RCC 7860 (cell line): ENCODE data around the gene GPR156.
"Not testable (repeated sequence)": the region's sequence is repeated elsewhere in the genome, so short reads cannot be mapped to it uniquely, and the experiment has no call there.

Experiments used
- DNase-seq: peaks from one replicate; pipeline ENCODE4 v3.0.0-alpha.2; 2015; ENCODE audit warnings: low spot score
- FAIRE-seq: peaks from 2 replicates; lab custom pipeline; 2012; peaks lifted over from hg19 to GRCh38; lab: Jason Lieb, UNC

Gene GPR156

GRCh38 chr3:120284747-120285507 is at the start of gene GPR156:
TSS of gene GPR156 (minus strand) at chr3:120285222. CDS start at chr3:120244098, 41,124 bp downstream.
- no peak for FAIRE-seq
- DNase-seq: no peak

DNA sequence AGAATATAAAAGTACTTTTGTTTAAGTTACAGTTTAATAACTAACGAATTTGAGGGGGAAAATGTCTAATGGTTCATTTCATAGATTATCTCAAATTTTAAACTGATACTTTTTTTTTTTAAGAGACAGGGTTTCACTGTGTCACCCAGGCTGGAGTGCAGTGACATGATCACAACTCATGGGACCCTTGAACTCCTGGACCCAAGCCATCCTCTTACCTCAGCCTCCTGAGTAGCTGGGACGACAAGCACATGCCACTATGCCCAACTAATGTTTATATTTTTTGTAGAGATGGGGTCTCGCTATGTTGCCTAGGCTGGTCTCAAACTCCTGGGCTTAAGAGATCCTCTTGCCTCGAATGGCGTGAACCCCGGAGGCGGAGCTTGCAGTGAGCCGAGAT is 47.6 kb upstream of the GPR156 start:
- DNase-seq: no peak
- no peak for FAIRE-seq

GRCh38 chr3:120331076-120331475 is 46.1 kb upstream of the GPR156 start:
- DNase-seq (no peak), FAIRE-seq (no peak)

- no peak for FAIRE-seq
- DNase-seq: no peak
These were observed 41.8 kb upstream of the GPR156 start for GRCh38 chr3:120326784-120327183.

GRCh38 chr3:120324190-120324589 is 39.2 kb upstream of the GPR156 start:
- FAIRE-seq (peak; percentile 43), DNase-seq (no peak)

- FAIRE-seq: not testable (repeated sequence)
These were observed 38.7 kb upstream of the GPR156 start for GRCh38 chr3:120323761-120324160.

DNA sequence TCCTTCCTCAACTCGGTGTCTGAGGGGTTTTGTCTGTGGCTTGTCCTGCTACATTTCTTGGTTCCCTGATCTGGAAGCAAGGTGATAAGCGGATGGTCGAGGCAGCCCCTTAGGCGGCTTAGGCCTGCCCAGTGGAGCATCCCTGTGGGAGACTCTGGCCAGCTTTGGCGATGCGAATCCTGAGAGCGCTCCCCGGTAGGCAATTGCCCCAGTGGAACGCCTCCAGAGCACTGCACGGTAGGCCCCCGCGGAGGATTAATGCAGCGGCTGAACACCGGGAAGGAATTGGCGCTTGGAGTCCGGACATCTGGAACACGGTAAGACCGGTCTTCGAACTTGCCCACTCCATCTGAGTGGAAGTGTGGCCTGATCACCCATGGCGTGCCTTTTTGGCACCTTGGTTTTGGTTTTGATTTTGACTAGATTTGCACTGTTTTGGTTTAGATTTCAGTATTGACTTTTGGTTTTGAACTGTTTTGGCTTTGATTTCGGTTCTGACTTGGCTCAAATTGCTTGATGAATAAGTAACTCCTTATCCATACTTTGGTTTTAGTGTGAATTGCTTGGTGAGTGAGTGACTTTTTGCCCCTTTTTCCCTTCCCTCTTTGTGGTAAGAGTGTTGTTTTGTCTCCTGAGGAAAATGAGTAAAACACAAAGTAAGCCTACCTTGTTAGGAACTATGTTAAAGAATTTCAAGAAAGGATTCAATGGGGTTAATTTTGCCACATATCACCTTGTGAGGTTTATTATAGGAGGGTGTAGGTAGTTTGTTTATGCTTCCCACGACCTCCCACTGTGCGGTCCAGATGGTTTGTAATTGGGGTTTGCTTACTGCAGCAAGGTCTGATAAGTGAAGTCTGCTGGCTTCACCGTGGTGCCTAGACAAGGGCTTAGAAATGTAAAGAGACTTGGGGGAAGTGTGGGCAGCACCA is 27.1 kb upstream of the GPR156 start:
- FAIRE-seq (no peak), DNase-seq (no peak)

More at GRCh38 chr3:120323761-120324160, 38.7 kb upstream of the GPR156 start:
- not testable (repeated sequence) for DNase-seq

DNA sequence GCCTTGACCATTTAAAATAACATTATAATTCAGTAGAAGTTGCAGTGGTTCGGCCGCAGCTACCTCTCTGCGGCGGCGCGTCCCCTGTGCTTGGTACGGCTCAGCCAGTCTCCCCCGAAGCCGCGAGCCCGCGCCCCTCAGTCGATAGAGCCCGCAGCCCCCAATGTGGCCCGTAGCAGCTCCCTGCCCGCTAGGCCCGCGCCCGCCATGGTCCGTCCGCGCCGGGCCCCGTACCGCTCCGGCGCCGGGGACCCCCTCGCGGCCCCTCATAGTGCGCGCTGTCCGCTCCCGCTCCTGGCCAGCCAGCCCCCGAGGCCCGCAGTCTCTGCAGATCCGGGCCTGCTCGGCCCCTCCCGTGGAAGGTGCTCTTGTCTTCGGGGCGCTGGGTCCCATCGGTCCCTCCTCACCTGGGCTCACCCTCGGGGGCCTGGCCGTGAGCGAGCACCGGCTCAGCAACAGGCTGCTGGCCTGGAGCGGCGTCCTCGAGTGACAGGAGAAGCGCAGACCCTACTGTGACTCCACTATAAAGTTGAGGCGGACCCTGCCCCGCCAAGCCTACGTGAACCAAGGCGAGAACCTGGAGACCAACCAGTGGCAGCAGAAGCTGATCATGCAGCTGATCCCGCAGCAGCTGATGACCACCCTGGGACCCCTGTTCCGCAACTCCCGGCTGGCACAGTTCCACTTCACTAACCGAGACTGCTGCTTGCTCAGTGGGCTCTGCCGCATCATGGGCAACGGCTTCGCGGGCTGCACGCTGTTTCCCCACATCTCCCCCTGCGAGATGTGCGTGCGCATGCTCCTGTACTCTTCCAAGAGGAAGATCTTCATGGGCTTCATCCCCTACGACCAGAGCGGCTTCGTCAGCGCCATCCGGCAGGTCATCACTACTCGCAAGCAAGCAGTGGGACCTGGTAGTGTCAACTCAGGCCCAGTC is 21.8 kb upstream of the GPR156 start:
- FAIRE-seq: no peak

GRCh38 chr3:120304616-120305015 is 19.6 kb upstream of the GPR156 start:
- FAIRE-seq: no peak
- no peak for DNase-seq

More for the DNA sequence above, 21.8 kb upstream of the GPR156 start:
- no peak for DNase-seq

DNA sequence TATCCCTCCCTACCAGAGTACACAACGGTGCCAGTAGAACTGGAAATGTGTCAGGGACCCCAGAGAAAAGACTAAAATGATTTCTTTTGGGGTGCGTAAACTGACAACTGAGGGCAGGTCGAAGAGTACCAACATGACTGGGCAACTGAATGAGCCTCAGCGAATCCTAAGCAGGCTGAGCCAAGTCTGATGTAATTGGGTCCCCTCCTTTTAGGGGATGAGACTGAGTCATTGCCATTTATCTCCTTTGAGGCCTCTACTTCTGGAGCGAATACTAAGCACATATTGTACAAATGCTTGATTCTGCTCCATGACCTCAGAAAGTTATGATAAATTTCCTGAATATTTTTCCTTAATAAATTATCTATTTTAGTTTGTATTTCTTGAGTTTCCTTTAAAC is 17.3 kb upstream of the GPR156 start:
- no peak for FAIRE-seq

GRCh38 chr3:120300971-120301370 is 15.9 kb upstream of the GPR156 start:
- no peak for FAIRE-seq
- no peak for DNase-seq

More for the DNA sequence above, 17.3 kb upstream of the GPR156 start:
- no peak for DNase-seq

- DNase-seq: no peak
- FAIRE-seq: no peak
These were observed 14.4 kb upstream of the GPR156 start for GRCh38 chr3:120299403-120299802.

DNA sequence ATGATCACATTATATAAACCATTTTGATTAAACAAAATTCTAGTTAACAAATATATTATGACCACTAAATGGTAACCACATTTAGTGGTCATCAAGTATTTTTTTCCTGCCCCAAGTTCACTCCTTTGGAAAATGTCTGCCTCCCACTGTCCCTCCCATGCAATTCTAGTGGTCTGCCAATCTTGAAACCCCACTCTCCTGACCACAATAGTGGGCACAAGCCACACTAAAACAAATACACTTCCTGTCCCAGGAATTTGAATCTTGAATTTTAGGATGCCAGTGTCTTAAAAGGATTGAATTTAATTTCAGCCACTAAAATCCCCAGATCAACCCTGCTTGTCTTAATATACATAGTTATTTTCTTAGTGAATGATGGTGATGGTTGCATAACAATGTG is 14.0 kb upstream of the GPR156 start:
- FAIRE-seq (no peak), DNase-seq (no peak)

DNA sequence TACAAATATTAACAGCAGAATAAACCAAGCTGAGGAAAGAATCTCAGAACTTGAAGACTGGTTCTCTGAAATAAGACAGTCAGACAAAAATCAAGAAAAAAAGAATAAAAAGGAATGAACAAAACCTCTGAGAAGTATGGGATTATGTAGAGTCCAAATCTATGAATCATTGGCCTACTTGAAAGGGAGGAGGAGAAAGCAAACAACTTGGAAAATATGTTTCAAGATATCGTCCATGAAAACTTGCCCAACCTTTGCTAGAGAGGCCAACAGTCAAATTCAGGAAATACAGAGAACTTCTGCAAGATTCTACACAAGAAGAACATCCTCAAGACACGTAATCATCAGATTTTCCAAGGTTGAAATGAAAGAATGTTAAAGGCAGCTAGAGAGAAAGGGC is 6.5 kb upstream of the GPR156 start:
- FAIRE-seq, DNase-seq: not testable (repeated sequence)

GRCh38 chr3:120289636-120290035 is 4.6 kb upstream of the GPR156 start:
- no peak for DNase-seq
- FAIRE-seq: no peak

GRCh38 chr3:120286465-120286864 is 1.4 kb upstream of the GPR156 start:
- no peak for FAIRE-seq

GRCh38 chr3:120285508-120285841 is 453 bp upstream of the GPR156 start:
- no peak for DNase-seq

More at GRCh38 chr3:120286465-120286864, 1.4 kb upstream of the GPR156 start:
- no peak for DNase-seq

DNA sequence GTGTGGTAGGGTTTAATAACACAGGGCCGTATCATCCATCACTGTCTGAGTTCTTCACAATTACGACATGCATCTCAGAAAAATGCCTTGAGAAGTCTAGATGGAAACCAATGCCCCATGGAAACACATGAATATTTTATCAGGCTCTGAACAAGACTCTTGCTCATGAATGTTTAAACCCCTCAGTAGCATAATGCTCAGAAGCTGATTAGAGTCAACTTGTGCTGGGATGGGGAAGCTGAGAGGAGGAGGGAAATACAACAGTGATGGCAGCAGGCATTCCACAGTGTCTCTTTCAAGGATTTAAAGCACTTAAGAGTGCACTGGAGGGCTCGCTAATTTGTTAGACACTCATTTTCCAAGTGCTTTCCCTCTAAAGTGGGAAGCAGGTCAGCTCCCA is 3.8 kb downstream of the GPR156 start:
- DNase-seq (no peak), FAIRE-seq (no peak)

More at GRCh38 chr3:120285508-120285841, 453 bp upstream of the GPR156 start:
- FAIRE-seq: no peak

DNA sequence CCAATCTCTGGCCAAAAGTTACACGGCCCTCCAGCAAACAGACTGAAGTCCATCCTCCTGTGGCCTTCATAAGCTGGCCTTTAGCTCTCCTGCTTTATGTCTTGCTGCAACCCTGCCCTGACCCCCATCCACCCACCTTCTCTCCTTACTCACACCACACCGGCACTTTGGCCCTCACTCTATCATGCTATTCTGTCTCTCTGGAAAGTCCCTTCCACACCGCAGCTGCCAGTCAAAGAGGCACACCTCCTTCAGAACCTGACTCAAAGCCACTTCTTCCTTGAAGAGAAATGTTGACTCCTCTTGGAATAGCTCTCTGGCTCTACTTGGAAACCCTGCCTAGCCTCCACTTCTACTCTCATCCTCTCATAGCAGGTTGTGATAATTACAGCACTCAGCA is 4.5 kb downstream of the GPR156 start:
- FAIRE-seq: peak; percentile 67

DNA sequence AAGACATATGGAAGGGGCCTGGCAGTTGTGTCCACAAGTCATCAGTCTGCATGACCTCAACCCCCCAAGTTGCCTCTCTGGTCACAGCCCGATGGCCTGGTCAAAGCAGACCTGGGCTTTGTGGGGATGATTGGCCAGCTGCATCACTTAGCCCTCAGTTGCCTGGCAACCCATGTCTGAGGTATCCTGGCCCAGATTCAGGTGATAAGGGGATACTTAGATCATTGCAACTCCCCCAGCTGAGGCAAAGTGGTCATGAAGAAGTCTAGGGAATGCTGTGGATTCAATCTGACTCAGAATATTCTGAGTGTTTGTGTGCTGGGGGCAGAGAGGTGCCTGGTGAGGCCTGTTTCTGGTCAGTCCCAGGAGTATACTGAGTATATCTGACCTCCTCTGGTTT is 5.0 kb downstream of the GPR156 start:
- no peak for FAIRE-seq
- peak; percentile 88 for DNase-seq

More for the DNA sequence above, 4.5 kb downstream of the GPR156 start:
- peak; percentile 80 for DNase-seq

GRCh38 chr3:120276767-120277166 is 8.3 kb downstream of the GPR156 start:
- DNase-seq (no peak), FAIRE-seq (no peak)
